ENCODE measurements around the gene VAV2.

VAV2 gene

DNA sequence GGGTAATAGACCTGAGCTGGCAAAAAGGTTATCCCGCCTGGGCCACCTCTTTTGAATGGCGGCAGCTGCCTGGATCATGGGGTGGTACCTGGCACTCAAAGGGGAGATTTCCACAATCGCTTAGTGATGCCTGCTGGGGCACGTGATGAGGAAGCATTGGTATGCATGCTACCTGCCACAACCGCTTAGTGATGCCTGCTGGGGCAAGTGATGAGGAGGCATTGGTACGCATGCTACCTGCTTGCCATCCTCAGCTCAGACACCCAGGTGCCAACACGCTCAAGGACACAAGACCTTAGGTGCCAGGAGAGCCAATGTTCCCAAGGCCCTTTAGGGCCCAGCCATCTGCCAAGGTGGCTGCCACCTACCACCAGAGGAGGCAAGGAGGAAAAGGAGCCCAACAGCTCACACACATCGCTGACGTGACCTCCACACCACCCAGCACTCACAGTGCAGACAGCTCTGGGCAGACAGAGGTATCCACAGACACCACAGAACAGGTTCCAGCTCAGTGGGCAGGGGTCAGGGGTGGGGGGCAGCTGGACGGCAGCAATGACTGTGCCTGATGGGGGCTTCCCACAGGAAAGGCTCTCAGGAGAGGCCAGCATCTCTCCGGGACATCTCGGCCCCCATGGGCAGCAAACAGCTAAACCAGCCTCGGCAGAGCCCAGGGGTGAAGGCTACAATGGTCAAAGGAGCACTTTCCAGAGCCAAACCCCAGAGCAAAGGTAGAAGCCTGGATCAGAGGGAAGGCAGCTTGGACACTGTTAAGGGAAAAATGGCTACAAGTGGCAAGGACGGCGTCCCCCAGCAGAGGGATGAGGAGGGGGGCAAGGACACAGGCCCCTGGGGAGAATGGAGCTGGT lies 210.9 kb downstream of the VAV2 start:
- DNase-seq (ENCODE audit: low spot score) = no peak

DNA sequence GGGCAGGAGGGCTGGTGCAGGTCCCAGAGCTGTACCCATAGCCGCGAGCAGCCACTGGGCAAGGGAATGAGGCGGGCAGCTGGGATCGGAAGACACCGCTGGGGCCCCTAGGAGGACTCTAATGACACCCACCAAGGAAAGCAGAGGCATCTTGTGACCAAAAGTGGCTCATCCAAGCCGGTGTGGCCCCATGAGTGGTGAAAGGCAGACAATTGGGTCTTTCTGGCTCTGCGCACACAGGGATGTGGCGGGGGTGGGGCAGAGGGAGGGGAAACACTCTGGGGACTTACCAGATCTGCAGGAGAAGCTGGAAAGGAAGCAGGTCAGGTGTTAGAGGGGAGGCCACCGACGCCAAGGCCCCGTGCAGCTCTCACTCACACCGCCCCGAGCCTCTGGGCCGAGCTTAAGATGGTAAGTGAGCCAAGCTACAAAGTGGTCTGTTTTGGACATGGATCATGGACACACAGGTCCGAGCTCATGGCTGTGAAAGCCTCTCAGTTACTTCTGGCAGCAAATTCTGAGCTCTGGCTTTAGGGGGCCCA lies 211.6 kb downstream of the VAV2 start:
- DNase-seq (ENCODE audit: low spot score) = no peak

DNA sequence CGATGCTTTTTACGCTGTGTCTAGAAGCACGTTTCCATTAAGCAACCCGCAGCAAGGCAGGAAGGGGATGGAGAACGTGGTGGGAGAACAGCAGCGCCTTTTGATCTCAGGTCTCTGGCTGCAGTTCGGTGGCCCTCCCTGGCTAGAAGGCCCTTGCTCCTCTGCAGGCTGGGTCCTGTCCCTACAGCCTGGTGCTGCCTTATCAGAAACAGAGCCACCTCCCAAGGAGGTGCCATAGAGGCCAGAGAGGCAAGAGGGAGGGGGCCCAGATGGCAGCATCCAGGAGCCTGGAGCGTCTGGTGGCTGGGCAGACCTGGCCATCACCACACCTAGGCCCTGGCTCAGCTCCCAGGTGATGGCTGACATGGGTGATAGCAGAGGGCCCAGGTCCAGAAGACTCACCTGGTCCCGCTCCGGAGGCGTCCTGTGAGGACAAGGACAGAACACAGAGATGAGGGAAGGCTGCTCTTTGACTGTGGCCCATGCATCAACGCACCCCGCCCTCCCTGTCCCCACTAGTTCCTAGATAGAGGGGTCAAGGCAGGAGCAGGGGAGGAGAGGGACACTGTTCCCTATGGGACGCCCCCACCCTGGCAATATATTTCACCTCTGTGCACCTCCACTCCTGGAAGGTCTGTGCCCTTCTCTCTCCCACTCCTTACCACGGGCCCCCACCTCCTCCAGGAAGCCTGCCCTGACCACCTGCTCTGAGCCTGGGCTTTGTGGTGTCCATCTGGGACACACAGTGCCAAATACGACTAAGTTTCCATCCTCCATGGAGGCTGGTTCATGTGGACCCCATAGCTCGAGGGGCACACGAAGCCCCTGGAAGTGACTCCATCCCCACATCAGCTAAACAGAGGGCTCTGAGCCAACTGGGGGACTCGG lies 212.4 kb downstream of the VAV2 start:
- no peak for DNase-seq (ENCODE audit: low spot score)

DNA sequence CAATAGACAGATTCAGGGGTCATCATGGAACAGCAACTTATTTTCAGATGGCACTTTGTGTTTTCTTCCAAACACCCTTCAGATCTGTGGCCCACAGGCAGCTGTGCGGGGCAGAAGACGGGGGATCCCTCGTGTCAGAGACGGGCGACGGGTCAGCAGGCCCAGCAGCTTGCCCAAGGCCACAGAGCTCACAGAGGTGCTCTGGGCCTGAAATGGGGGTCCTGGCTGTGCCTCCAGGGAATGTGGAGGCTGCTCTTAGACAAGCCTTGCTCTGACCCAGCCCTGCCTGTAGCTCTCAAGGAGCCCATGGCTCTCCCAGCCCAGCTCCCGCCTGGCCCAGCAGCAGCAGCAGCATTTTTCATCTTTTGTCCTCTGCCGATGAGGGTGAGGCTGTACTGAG lies 213.0 kb downstream of the VAV2 start:
- DNase-seq (ENCODE audit: low spot score) = no peak

DNA sequence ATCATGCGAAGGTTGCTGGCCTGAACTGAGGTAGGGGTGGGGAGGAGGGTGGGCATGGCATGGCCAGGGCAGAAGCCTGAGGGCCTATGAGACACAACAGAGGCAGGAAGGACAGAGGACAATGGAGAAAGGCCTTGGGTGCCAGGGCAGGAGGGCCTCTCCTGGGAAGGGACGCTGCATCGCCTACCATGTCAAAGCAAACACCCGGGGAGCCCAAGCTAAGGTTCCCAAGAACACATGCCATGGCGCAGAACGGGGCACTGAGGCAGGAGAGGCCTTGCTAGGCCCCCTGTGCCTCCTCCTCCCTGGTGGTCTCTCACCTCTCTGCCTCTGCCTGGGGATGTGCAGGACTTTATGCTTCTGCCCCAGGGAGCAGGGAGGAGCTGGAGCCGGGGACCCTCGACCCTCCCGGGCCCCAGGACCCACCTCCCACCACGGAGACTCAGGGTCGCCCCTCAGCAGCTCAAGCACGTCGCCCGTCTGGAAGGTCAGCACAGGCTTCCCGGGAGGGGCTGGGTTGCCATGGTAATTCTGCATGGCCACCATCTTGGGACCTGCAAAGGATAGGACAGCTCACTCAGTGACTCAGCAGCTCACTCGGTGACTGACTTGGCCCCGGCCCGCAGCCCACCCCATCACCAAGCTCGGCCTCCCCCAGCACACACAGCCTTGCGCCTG lies 213.6 kb downstream of the VAV2 start:
- DNase-seq (ENCODE audit: low spot score) = no peak

DNA sequence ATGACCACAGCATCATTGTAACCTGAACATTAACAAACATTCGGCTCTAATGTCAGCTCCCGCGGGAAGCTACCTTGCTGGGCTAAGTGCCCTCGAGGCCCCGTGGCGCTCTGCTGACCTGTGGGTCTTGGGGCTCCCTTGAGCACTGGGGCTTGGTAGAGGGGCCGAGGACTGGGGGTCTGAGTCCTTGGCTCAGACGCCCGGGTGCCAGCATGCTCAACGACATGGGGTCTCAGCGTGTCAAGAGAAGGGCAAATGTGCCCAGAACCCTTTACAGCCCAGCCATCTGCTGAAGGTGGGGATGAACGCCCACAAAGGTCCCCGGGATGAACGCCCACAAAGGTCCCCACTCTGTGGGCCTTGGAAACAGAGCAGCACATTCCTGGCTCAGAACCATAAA lies 214.3 kb downstream of the VAV2 start:
- no peak for DNase-seq (ENCODE audit: low spot score)

DNA sequence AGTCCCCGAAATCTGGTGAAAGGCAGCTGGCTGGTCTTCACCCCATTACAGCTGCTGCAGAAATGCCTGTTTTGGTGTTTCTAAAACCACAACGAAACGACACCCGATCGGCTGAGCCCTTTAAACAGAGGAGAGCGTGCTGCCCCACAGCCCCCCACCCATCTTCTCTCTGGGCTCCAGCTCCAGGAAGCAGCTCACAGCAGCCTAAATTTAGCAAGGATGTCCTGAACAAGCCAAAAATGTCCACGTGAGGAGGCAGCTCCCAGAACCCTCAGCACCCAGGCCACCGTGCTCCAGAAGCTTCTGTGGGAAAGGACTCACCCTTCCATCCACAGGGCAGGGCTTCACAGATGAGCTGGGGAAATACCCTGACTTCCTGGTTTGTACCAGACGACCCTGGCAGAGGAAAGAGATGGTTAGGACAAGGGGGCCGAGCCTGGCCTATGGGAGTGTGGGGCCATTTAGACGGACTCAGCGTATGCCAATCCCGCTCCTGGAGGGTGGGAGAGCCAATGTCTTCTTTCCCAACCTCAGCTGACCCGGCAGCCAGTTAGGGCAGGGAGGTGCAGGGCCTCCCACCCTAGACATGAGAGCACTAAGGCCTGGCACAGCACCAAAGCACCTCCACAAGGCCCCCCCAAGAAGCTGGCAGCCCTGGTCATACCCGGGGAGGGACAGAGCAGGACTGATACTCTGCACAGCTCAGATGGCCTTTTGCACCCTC lies 214.9 kb downstream of the VAV2 start:
- DNase-seq (ENCODE audit: low spot score) = no peak

DNA sequence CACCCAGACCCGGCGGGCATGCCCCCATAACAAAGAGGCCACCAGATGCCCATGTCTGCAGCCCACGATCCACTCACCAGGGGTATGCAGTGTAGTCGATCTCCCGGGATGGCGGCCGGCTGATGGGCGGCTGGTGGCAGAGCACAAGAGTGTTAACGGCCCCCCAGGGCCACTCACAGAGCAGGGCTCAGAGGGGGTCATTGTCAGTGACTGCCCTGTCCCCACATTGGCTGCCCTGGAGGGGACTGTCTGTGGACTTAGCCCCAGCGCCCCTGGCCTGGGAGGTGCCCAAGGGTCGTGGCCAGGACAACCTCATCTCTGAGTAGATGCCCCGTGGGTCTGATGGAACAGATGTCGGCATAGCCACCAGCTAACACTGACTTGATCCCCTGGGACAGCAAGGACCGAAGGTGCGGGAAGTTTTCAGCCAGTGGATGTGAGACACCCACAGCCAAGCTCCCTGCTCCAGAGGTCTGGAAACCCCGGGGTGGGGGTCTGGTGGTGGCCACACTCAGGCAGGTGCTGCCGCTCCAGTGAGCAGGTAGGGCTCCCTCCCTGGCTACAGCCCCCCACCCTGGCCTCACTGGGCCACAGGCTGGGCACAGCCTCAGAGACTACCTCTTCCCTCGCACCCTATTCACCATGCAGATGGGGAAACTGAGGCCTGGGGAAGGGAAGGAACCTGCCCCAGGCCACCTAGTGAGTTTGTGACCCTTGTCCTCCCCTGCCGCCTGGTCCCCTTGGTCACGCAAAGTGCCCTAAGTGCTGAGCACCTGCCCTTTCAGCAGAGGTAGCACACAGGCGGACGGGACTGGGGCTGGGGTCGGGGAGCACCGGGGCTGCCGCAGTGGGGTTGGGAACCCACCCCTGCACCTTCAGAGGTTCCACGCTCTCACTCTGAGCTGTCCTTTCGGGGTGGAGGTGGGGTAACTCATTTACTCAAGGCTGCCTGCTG lies 215.9 kb downstream of the VAV2 start:
- no peak for DNase-seq (ENCODE audit: low spot score)

DNA sequence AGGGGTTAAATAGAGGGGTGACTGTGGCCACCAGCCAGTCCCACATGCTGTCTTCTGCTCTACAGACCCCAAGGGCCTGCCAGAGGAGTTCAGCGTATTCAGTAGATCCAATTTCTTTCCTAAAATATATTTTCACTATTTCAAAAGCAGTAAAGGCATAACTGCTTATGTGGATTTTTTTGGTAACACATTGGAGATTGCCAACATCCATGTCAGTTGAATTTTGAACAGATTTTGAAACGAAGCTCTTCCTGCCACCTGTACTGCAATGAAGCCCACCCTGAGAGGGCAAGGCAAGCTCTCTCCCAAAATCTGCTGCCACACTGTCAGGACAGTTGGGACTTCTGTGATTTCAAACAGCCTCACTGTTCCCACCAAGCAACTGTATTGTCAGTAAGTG lies 216.8 kb downstream of the VAV2 start:
- DNase-seq (ENCODE audit: low spot score) = no peak

DNA sequence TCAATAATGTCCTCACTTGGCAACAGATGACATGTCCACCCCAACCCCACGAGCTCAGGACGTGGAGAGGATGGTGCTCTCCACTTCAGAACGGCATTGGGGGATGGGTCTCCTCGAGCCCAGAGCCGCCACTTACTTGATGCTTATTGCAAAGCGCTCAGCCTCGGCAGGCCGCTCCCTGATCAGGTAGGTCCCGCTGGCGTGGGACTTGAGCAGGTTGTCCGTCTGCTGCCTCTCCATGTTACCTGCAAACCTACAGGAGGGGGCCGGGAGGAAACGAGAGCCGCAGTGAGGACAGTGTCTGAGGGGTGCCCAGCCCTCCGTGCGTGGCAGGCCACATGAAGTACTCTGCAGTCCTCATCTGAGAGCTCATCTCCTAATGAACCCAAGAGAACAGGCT lies 217.3 kb downstream of the VAV2 start:
- DNase-seq (ENCODE audit: low spot score) = no peak

DNA sequence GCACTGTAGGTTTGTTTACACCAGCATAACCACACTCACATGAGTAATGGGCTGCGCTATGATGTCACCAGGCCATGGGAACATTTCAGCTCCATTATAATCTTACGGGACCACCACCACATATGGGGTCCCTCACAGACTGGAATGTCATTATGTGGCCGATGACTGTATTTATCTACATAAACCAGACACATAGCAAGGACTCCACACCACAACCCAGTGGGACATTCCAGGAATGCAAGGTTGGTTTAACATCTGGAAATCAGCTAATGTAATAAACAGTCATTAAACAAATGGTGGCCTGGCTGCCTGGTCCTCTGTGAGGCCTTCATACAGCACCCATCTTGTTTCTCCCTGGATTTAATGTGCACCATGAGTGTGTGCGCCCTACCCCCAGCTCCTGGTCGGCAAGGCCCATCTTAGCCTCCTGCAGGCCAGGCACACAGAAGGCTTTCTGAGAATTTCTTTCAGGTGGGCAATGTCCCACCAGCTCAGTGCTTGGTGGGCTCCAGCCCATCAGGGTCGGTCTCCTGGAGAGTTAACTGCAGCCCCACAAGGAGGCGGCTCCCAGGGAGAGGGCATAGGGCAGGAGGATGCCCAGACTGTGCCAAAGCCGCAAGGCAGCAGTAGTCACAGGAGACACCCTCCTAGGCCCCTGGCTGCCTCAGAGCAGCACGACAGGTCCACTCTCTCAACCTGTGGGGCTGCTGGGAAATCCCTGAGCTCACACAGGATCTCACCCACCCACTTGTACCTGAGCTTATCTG lies 218.1 kb downstream of the VAV2 start:
- DNase-seq (ENCODE audit: low spot score) = peak; percentile 48

DNA sequence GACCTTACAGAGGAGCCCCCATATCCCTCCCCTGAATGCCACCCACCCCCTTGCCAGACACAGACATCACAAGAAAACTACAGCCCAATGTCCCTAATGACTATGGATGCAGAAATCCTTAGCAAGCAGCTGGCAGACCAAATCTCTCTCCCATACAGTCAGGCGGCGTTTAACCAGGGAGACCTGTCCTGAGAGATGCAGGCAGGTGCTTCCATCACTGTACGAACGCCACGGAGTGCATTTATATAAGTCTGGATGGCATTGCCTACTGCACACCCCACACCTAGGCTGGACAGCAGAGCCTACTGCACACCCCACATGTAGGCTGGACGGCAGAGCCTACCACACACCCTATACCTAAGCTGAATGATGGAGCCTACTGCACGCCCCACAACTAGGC lies 219.5 kb downstream of the VAV2 start:
- DNase-seq (ENCODE audit: low spot score) = peak; percentile 42

DNA sequence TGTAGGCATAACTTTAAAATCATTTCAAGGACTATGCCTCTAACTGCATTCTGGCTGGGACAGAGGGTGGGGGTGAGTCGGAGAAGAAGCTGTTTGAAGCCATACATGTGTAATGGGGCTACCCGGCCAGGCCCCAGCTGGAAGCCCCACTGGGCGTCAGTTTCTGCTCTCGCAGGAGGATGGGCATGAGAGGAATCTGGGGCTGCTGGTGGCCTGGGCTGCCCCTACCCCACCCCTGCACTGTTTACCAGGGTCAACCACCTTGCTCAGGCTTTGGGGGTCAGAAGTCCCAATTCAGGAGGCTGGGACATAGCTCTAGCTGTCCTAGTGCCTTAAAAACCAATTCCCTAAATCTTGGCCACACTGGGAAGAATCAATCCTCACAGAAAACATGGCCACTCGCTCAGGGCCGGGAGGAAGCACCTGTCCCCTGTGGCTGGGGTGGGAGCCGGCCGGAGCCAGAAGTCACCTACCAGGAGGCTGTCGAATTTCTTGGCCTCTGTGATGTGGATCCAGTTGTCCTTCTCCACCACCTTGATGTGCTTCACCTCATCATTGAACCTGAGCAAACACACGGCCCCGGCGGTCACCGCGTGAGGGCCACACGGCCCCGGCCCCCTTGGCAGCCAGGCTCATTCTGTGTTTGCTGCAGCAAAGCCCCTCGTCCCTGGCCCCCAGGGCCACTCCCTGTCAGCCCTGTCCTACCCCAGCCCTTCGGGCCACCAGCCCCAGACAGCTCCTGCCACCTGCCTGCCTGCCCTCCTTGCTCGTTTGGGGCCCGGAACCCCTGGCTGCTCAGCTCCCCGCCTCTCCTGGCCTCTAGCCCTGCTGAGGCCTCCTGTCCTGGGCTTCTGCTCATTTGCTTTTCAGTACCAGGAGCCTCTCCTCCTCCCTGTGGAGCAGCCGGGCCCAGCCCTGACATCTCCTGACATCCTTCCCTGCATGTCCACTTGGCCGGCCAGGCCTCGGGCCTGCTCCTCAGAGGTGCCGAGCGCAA lies 220.3 kb downstream of the VAV2 start:
- peak; percentile 58 for DNase-seq (ENCODE audit: low spot score)

DNA sequence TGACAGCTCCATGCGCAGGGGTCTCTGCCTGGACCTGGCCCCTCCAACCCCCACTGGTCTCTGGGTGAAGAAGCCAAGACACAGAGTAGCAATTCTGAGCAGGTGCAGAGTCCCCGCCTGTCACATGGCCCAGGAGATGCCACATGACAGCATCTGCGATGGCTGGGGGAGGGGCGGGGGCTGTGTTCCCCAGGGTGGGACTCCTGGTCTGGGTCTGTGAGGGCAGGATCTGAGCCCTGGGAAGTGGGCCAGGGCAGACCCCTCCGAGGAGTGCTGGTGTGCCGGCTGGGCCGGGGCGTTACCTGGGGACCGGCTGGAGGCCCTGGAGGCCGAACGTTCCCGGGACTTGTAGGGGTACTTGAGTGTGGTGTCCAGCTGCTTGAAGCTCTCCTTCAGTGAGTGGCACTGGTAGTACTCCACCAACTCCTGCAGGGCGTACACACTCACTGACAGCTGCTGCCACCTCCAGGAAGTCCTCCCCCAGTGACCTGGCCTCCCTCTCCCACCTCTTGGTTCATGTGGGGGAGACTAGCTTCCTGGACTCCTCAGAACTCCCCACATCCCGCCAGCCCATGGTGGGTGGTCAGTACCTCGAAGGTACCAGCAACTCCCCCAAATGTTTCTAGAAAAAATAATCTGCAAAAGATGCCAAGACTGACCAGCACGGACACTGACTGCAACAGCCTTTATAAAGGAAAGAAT lies 221.9 kb downstream of the VAV2 start:
- peak; percentile 61 for DNase-seq (ENCODE audit: low spot score)

DNA sequence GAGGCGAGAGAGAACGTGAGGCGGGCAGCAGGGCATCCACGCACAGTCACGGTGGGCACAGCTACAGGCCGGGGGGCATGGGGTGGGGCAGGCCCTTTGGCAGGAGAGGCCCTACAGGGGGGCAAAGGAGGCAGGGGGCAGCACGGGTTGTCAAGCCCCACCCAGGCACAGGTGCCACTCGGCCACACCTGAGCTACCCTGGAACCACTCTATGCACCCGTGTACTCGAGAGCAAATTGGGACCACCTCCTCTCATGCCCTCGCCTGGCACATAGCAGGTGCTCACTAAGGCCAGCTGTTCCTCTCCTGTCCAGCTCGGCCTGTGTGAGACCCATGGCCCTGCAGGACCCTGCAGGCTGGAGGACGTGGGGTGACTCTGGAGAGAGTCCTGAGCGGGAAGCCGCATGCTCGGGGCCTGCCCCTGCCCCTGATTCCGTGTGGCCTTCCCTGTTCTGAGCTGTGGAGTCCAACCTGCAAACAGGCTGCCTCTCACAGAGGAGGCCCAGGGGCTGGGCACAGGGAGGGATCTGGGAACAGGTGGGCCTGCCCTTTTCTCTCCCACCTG lies 222.5 kb downstream of the VAV2 start:
- peak; percentile 54 for DNase-seq (ENCODE audit: low spot score)

DNA sequence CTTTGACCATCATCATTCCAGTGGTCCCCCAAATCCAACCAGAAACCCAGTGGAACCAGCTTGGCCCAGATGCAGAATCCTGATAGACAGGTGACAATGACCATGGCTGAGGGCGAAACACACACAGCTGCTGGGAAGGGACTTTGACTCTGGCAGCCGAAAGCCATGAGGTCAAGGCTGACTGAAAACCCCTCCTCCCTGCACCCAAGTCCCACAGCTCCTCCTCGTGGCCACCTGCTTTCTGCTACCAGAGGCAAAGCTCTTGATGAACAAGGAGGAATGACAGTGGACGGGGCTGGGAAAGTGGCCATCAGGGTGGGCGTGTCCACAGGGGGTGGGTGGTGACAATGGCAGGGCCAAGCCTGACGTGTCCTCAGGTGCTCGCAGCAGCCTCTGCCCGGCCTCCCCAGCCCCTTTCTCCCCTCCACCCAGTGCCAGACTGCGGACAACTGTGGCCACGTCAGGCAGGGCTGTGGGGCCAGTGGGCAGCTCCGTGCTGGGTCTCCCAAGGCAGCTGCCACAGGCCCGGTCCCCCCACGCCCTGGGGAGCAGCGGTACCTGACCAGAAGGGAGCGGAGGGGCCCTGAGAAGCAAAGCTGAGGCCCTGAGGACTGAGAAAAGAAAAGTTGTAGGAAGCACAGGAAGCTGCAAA lies 223.1 kb downstream of the VAV2 start:
- DNase-seq (ENCODE audit: low spot score) = peak; percentile 53

DNA sequence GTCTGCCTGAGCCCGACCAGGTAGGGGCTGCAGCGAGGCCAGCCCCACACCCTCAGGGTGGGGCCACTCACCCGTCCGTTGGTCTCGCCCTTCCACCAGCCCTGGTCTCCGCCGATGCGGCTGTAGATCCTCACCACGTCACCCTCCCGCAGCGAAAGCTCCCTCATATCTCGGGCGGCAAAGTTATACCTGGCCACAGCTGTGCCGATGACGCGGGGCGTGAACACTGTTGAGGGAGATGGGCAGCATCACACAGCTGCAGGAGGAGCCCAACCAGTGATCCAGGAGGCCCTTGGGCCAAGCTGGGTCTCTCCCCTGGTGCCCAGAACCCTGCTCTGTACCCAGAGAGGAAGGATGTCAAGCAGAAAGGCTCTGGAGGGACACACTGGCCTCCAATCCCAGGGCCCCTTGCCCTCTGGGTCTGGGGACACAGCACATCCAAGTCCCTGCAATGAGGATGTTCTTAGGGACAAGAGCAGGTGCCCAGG lies 223.7 kb downstream of the VAV2 start:
- DNase-seq (ENCODE audit: low spot score) = peak; percentile 59

All from left forelimb (tissue), 1 donor.